ENCODE results near the gene SYCP3. TPM values are rescaled to one million over a fixed set of nuclear protein-coding genes. Genes with fewer than 3 reads are reported as not detected.
"Not testable (repeated sequence)": the region's sequence is repeated elsewhere in the genome, so short reads cannot be mapped to it uniquely, and the experiment has no call there.

Gene SYCP3
- polyA plus RNA-seq, 1 of the 3 experiments (the other 2 are of a cell fraction) = 0.07 TPM

- no peak overlapping the region for H3K9ac ChIP-seq
- no peaks in the 10 kb centered on the region for H4K20me1 ChIP-seq (ENCODE audit: insufficient read depth)
- H3K27me3 ChIP-seq (ENCODE audit: insufficient read depth) = no peaks in the 10 kb centered on the region
- no peak overlapping the region for H3K4me2 ChIP-seq
- H3K9me2 ChIP-seq = no peaks in the 10 kb centered on the region
- ChIA-PET CTCF (no interaction called here), POLR2A (no interaction called here)
- WGBS (ENCODE audit: low lambda C conversion rate) = 95% methylated on average over 5 of the region's 5 CpGs
- no peaks in the 10 kb centered on the region for H3K79me2 ChIP-seq (ENCODE audit: insufficient read depth)
- H3K36me3 ChIP-seq (replicated peaks in 1 of 2; ENCODE audit: control insufficient read depth in 1 of 2, insufficient read depth in 2 of 2, low read length in 1 of 2) = peaks cover 7 to 8% of the 10 kb centered on the region in 2 experiments
- DNase-seq = no peak
- peaks cover 5% of the 10 kb centered on the region for H3F3A ChIP-seq (replicated peaks; ENCODE audit: insufficient read depth)
- no peaks in the 10 kb centered on the region for H3K9me3 ChIP-seq
- TF ChIP-seq MAX (IDR thresholded peaks at IDR 0.05; ENCODE audit: low read depth) (no peak), JUND (IDR thresholded peaks at IDR 0.05) (no peak), FOSL2 (IDR thresholded peaks at IDR 0.05; ENCODE audit: borderline replicate concordance, low read depth) (no peak), GABPA (IDR thresholded peaks at IDR 0.05; ENCODE audit: low read depth) (no peak), YY1 (IDR thresholded peaks at IDR 0.05; ENCODE audit: low read depth) (no peak), ZBTB33 (IDR thresholded peaks at IDR 0.05; ENCODE audit: borderline replicate concordance, low read depth) (no peak), SMC3 (IDR thresholded peaks at IDR 0.05; ENCODE audit: low read depth, low read length) (no peak), USF1 (IDR thresholded peaks at IDR 0.05; ENCODE audit: borderline replicate concordance, low read depth) (no peak), FOXJ3 (CRISPR knock-in tag; IDR thresholded peaks at IDR 0.05) (no peak)
- no peak overlapping the region for H2AFZ ChIP-seq (ENCODE audit: low read depth)
- H3K27ac ChIP-seq (ENCODE audit: low read depth in 2 of 2, low read length in 1 of 2) = no peak overlapping the region
- peaks cover 0 to 3% of the 10 kb centered on the region in 2 experiments; a peak in 1 of 4 replicates for H3K4me1 ChIP-seq (ENCODE audit: control insufficient read depth in 1 of 2, insufficient read depth in 2 of 2, low read depth in 1 of 2, low read length in 1 of 2)
- H3K4me3 ChIP-seq (ENCODE audit: low read depth in 2 of 2, low read length in 1 of 2) = no peak overlapping the region
Measured at GRCh38 chr12:101740566-101740965, 1.3 kb upstream of the SYCP3 start.

- Histone ChIP-seq H3K79me2 (ENCODE audit: insufficient read depth) (no peaks in the 10 kb centered on the region), H3K27ac (ENCODE audit: low read depth in 2 of 2, low read length in 1 of 2) (no peak overlapping the region), H4K20me1 (ENCODE audit: insufficient read depth) (no peaks in the 10 kb centered on the region), H3K4me3 (ENCODE audit: low read depth in 2 of 2, low read length in 1 of 2) (no peak overlapping the region), H3K9me3 (no peaks in the 10 kb centered on the region), H3F3A (replicated peaks; ENCODE audit: insufficient read depth) (peaks cover 5% of the 10 kb centered on the region), H2AFZ (ENCODE audit: low read depth) (no peak overlapping the region), H3K4me2 (no peak overlapping the region), H3K9me2 (no peaks in the 10 kb centered on the region), H3K27me3 (ENCODE audit: insufficient read depth) (no peaks in the 10 kb centered on the region), H3K9ac (no peak overlapping the region), H3K36me3 (replicated peaks in 1 of 2; ENCODE audit: control insufficient read depth in 1 of 2, insufficient read depth in 2 of 2, low read length in 1 of 2) (peaks cover 0 to 7% of the 10 kb centered on the region in 2 experiments), H3K4me1 (ENCODE audit: control insufficient read depth in 1 of 2, insufficient read depth in 2 of 2, low read depth in 1 of 2, low read length in 1 of 2) (peaks cover 0 to 2% of the 10 kb centered on the region in 2 experiments; a peak in 1 of 4 replicates)
- ChIA-PET POLR2A (no interaction called here), CTCF (no interaction called here)
- TF ChIP-seq MXI1 (IDR thresholded peaks at IDR 0.05; ENCODE audit: low read depth, low read length) (no peak), EZH2phosphoT487 (IDR thresholded peaks at IDR 0.05; ENCODE audit: borderline replicate concordance, low read depth) (no peak), SIN3A (IDR thresholded peaks at IDR 0.05; ENCODE audit: borderline replicate concordance, low read depth, low read length) (no peak), RFX5 (IDR thresholded peaks at IDR 0.05; ENCODE audit: low read length) (no peak), FOXM1 (IDR thresholded peaks at IDR 0.05; ENCODE audit: low read depth) (no peak), NRF1 (IDR thresholded peaks at IDR 0.05; ENCODE audit: low read depth, low read length) (no peak), GABPA (IDR thresholded peaks at IDR 0.05; ENCODE audit: low read depth) (no peak), TCF12 (IDR thresholded peaks at IDR 0.05) (no peak), FOXJ3 (CRISPR knock-in tag; IDR thresholded peaks at IDR 0.05) (no peak), RCOR1 (IDR thresholded peaks at IDR 0.05; ENCODE audit: low read length) (no peak), MAX (IDR thresholded peaks at IDR 0.05; ENCODE audit: low read depth) (no peak), RXRA (IDR thresholded peaks at IDR 0.05; ENCODE audit: borderline replicate concordance, low read depth) (no peak), NFIC (IDR thresholded peaks at IDR 0.05; ENCODE audit: borderline replicate concordance) (no peak), POLR2AphosphoS5 (IDR thresholded peaks at IDR 0.05; ENCODE audit: low read depth, low read length) (no peak), PBX3 (IDR thresholded peaks at IDR 0.05) (no peak), SMC3 (IDR thresholded peaks at IDR 0.05; ENCODE audit: low read depth, low read length) (no peak), EP300 (IDR thresholded peaks at IDR 0.05; ENCODE audit: borderline replicate concordance in 1 of 2, low read depth in 1 of 2, low read length in 1 of 2) (no peak)
- 98% methylated on average over 6 of the region's 6 CpGs for WGBS (ENCODE audit: low lambda C conversion rate)
- DNase-seq = no peak
Measured at GRCh38 chr12:101737476-101737875, 1.8 kb downstream of the SYCP3 start.

- H3K36me3 ChIP-seq (replicated peaks in 1 of 2; ENCODE audit: control insufficient read depth in 1 of 2, insufficient read depth in 2 of 2, low read length in 1 of 2) = peaks cover 4 to 22% of the 10 kb centered on the region in 2 experiments
- H3K4me1 ChIP-seq (ENCODE audit: control insufficient read depth in 1 of 2, insufficient read depth in 2 of 2, low read depth in 1 of 2, low read length in 1 of 2); H3F3A ChIP-seq (replicated peaks; ENCODE audit: insufficient read depth); H3K9me3 ChIP-seq; H3K27me3 ChIP-seq (ENCODE audit: insufficient read depth); POLR2A ChIA-PET; H3K9ac ChIP-seq; H3K79me2 ChIP-seq (ENCODE audit: insufficient read depth); H3K27ac ChIP-seq (ENCODE audit: low read depth in 2 of 2, low read length in 1 of 2); H2AFZ ChIP-seq (ENCODE audit: low read depth); CTCF ChIA-PET; DNase-seq; H3K9me2 ChIP-seq; H4K20me1 ChIP-seq (ENCODE audit: insufficient read depth); H3K4me2 ChIP-seq; H3K4me3 ChIP-seq (ENCODE audit: low read depth in 2 of 2, low read length in 1 of 2): not testable (repeated sequence)
- 89% methylated on average over 5 of the region's 5 CpGs for WGBS (ENCODE audit: low lambda C conversion rate)
Measured at GRCh38 chr12:101734482-101734881, 4.8 kb downstream of the SYCP3 start.

Data from SK-N-SH (cell line).